ENCODE data around the gene TRIM15.
"Not testable (repeated sequence)": the region's sequence is repeated elsewhere in the genome, so short reads cannot be mapped to it uniquely, and the experiment has no call there.

TRIM15 gene

DNA sequence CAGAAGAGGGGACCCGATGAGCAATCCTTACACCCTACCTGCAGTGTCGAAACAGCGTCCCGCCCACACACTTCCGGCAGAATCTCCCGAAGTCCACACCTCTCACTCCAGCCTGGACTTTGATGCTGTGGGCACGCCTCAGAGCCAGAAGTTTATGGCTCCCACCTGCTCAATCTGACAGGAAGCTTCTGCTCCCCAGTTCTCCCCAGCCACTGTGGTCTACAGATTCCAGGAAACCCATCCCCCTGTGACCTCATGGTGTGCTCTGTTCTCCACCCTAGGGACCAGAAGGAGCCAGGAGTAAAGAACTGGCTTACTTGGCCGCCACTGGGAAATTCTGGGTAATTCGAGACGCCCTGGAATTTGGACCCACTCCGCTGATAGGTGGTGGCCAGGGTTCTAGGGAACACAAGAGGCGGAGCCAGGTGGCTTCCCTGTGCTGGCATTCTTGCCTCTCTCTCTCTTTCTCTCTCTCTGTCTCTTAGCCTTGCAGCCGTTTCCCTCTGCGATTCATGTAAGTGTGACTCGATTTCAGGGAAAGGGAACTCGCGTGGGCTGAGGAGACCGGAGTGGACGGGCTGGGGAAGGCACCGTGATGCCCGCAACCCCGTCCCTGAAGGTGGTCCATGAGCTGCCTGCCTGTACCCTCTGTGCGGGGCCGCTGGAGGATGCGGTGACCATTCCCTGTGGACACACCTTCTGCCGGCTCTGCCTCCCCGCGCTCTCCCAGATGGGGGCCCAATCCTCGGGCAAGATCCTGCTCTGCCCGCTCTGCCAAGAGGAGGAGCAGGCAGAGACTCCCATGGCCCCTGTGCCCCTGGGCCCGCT, at the start of gene TRIM15:
TRIM15 (plus strand) TSS at position 457 of the 828 bp plus-strand sequence; CDS start at position 596, 139 bp downstream.
- DNase-seq (ENCODE audit: low spot score): no peak

DNA sequence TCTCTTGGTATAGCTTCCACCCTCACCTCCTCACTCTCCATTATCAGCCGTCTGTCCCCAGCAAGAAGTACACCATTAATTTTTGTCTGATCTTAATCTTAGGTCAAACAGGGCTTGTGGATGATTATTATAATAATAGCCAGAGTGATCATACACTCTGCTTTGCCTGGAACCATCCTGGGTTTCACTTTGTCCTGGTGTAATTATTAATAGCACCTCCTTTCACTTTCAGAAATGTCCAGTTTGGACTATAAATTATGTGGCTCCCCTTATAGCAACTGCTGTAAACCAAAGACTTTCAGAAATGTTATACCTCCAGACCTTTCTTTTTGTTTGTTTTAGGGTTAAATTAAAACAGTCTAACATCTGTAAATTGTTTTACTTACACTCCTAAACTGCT, 49.5 kb upstream of the TRIM15 start:
- DNase-seq (ENCODE audit: low spot score): no peak

DNA sequence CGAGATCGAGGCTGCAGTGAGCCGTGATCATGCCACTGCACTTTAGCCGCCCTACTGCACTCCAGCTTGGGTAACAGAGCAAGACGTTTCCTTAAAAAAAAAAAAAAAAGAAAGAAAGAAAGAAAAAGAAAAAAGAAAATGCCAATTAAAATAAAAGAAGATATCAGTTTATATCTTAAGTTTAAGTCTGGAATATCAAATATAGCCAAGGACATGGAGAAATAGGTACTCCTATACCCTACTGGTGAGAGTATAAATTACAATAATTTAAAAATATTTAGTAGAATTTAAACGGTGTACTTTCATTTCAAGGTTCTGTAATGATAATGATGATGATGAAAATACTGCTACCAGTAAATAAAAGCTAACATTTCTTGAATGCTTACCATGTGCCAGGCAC, 46.6 kb upstream of the TRIM15 start:
- no peak for DNase-seq (ENCODE audit: low spot score)

DNA sequence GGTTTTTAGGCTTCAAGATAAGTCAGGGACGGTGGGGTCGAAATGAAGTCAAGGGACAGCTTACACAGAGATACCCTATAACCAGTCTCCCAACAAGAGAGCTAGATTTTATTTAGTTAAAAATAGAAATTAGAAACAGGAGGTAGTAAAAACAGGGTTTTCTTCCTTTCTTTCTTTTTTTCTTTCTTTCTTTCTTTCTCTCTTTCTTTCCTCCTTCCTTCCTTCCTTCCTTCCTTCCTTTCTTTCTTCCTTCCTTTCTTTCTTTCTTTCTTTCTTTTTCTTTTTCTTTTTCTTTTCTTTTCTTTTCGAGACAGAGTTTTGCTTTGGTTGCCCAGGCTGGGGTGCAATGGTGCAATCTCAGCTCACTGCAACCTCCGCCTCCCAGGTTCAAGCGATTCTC, 44.7 kb upstream of the TRIM15 start:
- not testable (repeated sequence) for DNase-seq (ENCODE audit: low spot score)

DNA sequence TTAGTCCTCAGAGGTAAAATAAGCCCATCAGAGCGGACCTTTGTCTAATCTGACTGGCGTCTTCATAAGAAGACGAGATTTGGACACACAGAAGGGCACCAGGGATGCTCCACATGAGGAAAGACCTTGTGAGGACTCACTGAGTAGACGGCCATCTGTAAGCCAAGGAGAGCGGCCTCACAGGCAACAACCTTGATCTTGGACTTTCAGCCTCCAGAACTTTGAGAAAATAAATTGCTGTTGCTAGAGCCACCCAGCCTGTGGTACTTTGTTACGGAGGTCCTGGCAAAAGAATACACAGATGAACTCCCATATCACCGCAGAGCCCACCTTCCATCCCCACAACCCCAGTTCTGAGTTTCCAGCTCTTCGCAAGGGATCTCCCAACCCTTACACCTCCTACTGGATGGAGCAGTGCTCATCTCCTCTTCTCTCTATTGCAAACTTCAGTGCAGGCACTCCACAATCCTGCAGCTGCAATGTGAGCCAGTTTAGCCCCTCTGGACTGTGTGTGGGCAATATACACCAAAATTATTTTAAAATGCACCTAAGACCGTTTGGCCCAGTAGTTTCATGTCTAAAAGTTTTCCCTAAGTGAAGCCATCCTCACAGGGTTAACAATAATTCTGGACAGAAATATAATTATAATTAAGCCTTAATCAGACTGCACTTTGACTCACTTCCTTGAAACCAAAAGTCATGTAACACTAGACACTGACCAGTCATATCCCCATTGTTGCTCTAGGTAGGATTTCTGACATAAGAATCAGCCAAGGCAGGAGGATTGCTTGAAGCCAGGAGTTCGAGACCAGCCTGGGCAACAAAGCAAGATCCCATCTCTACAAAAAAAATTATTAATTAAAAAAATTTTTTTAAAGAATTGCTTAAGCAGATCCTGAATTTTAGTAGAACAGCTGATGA, 41.6 kb upstream of the TRIM15 start:
- no peak for DNase-seq (ENCODE audit: low spot score)

DNA sequence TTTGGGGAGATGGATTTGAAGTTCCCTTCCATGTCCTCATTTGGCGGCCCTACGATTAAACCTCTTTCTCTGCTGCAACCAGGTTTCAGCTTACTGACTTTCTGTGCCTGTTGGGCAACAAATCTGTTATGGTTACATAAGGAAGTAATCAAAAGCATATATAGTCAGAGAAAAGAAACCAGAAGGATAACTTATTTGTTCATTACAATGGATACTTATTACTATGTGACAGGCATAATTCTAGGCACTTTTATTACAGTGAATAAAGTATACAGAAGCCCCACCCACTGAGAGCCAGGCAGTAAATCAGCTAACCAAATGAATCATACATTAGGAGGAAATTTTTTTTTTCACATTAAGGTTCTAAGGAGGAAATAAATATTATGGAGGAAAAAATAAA, 40.8 kb upstream of the TRIM15 start:
- DNase-seq (ENCODE audit: low spot score): no peak

DNA sequence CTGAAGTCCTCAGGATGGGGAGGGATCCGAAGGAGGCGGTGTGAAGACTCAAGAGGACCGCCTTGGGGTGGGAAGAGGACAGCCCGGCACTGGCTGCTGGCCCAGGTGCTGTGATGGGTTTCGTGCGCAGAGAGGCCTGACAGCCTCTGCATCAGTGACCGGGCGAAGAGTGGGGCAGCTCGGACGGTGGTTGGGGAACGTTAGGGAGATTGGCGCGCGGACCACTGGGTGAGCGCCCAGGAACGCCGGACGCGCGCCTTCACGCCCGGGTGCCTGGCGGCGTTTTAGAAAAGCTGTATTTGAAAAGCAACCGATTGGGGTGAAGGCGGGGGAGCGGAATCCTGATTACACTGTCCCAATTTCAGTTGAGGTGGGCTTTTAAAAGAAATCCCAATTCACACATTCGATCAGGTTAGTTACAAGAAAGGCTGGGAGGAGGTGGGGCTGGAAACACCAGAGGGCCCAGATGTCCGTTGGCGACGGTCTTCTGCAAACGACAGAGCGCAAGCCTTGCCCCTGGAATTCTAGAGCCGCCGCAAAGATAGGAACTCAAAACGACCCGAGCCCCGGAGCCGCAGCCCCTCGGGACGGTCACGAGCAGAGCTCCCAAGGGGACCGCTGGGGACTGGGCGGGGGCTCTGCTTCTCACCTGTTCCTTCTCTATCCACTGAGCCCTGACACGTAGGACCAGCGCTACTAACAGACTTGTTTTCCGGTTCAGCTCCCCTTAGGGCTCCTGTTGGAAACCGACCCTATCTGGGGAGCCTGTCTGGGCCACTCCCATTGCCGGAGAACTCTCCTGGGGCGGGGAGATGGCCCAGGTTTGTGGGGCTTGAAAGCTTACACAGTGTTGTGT, 35.9 kb upstream of the TRIM15 start:
- no peak for DNase-seq (ENCODE audit: low spot score)

DNA sequence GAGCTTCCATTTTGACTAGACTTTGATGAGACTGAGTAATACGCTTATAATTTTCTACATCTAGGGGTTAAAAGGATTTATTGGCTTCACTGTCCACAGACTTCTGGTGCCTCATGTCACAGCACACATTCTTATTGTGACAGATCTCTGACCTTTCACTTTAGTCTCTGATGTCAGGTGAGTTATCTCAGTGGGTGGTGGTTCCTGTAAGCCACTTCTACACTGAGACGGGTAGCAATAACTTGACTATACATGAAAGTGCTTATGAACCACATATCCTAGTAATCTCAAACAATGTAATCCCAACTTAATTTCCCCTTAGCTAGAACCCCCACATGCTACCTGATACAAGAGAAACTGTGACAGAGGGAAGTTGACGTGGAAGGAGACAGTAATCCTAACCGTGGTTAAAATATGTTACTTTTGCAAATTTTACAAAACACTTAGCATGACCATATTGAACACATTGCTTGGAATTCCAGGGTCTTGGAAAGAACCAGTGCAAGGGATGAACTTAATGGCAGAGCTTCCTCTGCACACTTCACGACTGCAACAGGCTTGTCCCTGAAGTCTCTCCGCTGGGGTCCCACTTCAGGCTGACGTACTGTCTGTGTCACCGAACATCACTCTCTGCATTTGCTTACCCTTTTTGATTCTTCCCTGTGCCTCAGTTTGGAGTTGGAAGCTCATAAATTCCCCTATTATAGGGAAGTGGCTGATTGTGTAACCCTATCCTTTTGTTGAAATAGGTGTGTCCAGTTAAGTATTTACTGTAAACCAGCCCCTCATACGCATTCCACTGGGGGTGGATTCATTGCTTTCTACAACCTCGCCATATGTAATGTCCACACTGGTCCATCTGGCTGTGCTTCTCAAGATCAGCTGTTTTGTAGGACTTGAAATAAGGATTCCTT, 33.8 kb upstream of the TRIM15 start:
- no peak for DNase-seq (ENCODE audit: low spot score)

DNA sequence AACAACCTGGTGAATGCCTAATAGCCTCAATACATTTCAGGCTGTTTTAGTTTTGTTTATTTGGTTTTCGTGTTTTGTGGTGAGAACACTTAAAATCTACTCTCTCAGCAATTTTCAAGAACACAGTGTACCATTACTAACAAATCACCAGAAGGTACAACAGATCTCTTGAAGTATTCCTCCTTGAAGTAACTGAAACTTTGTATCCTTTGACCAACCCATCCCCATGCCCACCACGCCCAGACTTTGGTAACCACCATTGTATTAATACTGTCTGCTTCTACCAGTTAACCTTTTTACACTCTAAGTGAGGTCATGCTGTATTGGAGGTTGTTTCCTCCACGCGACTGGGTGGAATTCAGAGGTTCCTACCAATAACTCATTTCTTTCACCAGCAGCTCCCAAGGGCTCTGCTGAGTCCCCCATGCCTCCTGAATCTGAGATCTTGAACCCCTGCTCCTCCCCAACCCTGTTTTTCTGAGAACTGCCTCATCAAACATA, 33.1 kb upstream of the TRIM15 start:
- no peak for DNase-seq (ENCODE audit: low spot score)

DNA sequence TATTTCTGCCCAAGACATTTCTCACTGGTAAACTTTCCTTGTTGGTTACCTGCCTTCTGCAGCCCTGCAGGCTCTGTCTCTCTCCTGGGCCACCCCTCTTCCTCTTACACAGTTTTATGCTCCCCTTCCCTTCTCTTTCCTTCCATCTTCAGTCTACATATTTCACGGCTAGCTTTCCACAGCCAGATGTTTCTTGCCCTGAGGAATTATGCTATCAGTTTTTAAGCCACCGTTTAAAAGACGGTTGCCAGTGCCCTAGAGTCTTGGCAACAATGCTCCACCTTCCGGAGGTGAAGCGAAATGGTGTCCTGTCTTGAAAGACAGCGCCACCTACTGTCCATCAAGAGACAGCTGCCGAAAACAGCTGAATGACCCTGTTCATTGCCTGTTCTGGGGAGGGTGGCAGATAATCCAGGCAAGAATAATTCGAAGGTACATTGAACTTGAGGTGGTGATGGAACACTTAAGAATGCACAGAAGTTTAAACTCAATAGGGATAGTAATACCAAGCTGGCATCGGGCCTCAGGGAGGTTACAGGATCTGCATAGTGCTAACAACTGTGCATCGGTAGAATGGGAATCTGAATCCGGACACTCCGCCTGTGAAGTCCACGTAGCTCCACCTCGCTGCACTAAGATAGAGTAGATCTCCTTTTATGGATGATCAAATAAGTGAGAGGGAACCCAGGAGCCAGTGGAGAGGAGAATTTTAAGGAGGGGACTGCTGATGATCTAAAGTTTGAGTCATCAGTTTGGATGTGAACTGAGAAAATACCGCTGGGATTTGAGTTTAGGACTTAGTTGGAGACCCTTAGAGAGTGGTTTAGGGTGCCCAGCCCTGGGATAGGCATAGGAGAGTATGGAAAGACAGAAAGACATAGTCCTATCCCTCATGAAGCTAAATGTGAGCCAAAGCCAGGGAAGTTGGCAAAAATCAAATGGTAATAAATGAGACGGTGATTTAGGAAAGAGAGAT, 32.2 kb upstream of the TRIM15 start:
- peak; percentile 88 for DNase-seq (ENCODE audit: low spot score)

DNA sequence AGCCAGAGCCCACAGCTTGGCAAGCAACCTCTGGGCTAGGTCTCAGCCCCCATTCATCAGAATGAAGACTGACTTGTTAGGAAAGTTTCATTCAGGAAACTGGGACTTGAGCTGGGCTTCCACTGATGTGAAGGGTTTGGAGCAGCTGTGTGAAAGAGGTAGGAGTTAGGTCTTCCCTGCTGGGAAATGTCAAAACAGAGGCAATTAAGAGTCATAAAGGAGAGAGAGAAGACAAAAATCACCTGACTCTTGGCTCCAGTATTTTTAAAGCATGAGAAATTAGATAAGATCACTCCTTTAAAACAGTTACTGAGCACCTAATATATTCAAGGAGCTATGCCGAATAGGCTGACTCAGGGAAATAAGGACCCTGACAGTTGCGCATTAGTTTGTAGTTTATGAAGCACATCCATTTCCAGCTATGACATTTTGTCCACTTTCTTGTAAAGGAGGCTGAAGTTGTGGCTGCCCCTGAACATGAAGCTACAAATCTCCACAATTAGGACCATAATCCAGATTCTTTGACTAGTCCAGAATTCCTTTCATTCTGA, 31.3 kb upstream of the TRIM15 start:
- no peak for DNase-seq (ENCODE audit: low spot score)

DNA sequence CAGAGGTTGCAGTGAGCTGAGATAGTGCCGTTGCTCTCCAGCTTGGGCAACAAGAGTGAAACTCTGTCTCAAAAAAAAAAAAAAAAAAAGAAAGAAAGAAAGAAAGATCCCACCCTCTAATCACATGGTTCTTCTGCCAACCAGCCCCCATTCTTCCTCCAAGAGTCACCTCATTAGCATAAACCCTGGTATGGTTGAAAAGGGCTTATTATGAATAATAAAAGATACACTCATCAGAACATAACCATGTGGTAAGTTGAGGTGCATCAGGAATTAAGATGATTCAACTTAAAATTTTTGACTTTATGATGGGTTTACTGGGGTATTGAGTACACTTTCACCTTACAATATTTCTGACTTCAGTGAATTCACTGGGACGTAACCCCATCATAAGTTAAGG, 28.2 kb upstream of the TRIM15 start:
- no peak for DNase-seq (ENCODE audit: low spot score)

DNA sequence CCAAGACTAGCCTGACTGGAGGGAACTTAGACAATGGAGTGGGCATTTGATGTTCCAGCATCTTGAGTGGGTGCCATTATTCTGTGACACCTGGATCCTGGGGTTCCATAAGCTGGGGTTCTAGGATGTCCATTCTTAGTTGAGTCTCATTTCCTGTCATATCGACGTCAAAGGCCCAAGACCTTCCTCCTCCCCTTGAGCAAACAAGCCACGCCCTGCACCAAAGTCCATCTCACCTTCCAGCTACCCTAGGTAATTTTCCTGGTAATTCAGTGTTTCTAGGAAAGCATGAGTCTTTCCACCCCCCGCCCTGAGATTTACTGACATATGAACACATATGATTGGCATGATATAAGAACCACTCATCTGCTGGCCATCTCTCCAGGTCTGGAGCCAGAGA, 27.6 kb upstream of the TRIM15 start, which contains the start of gene TRIM40:
TRIM40 (plus strand) TSS at position 384 of the 400 bp plus-strand sequence. CDS start 897 bp downstream, outside the sequence.
- DNase-seq (ENCODE audit: low spot score): no peak

DNA sequence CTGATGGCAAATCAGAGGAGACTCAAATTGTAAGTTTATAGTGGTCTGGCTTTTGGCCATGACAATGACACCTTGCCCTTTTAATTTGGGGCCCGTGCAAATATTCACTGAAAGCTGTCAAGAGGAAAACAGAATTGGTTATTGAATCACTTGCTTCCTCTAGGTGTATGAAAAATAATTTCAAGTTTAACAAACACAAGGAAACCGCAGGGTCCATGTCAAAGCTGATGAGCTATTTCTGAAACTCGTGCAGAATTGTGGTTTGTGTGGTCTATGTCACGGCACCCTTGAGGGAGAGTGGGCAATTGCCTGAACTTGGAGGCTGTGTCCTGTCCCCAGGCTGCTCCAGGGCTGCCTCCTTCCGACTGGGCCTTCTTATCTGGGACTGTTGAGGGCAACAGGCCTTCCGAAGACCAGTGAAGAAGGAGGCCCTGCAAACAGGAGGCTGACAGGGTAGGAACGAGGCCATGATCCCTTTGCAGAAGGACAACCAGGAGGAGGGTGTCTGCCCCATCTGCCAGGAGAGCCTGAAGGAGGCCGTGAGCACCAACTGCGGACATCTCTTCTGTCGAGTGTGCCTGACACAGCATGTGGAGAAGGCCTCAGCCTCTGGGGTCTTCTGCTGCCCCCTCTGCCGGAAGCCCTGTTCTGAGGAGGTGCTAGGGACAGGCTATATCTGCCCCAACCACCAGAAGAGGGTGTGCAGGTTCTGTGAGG, 26.6 kb upstream of the TRIM15 start:
- no peak for DNase-seq (ENCODE audit: low spot score)

DNA sequence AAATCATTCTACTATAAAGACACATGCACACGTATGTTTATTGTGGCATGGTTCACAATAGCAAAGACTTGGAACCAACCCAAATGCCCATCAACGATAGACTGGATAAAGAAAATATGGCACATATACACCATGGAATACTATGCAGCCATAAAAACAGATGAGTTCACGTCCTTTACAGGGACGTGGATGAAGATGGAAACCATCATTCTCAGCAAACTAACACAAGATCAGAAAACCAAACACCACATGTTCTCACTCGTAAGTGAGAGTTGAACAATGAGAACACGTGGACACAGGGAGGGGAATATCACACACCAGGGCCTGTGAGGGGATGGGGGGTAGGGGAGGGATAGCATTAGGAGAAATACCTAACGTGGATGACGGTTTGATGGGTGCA, 23.1 kb upstream of the TRIM15 start:
- not testable (repeated sequence) for DNase-seq (ENCODE audit: low spot score)

DNA sequence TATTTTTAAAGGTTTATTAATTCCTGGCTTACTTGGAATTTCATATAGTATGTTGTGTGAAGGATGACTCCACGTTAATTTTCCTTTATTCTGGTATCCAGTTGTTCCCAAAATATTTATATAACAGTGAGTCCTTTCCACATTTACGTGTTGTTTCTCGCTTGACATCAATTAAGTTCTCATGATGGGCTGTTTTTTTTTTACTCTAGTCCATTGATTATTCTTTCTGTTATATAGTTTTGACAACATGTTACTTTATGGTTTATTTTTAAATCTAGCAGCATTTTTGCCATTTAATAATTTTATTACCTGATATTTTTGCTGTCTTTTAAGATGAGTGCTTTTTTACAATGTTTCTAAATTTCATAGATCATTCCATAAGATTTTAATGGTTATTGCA, 20.7 kb upstream of the TRIM15 start:
- no peak for DNase-seq (ENCODE audit: low spot score)

DNA sequence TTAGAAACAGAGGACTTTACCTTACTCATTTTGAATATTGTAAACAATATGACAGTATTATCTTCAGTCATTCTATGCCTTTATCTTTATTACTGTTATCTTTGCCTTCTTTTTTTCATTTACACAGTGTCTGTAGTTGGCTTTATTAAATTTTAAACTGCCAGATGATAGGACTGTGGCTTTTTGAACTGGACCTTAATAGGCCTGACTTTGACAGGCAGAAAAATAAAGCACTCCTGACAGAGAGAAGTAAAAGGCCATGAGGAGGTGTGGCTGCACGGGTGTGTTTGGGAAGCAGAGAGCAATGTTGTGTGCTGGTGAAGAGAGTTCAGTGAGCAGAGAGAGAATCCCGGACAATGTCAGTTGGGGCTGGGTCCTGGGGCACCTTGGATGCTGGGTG, 19.6 kb upstream of the TRIM15 start:
- DNase-seq (ENCODE audit: low spot score): no peak

DNA sequence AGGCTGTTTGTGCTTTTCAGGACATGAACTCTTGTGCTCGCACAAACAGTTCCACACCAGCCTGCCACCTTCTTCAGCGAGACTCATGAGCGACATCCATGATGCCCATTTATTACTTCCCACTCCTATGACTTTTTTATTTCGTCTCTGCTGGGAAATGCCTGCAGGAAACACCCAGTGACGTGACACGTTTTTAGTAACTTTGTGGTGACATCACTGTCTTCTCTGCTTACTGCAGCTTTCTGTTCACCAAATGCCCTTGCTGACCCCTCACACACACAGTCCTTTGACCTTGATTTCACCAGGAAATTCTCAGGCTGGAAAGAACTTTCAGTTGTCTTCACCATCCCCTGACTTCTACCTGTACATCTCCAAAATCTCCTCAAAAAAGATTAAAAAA, 18.5 kb upstream of the TRIM15 start:
- DNase-seq (ENCODE audit: low spot score): no peak

Measured in AG20443 (cell line).